ENCODE measurements around the gene LPAR3.

- TF ChIP-seq, protein P1, sequence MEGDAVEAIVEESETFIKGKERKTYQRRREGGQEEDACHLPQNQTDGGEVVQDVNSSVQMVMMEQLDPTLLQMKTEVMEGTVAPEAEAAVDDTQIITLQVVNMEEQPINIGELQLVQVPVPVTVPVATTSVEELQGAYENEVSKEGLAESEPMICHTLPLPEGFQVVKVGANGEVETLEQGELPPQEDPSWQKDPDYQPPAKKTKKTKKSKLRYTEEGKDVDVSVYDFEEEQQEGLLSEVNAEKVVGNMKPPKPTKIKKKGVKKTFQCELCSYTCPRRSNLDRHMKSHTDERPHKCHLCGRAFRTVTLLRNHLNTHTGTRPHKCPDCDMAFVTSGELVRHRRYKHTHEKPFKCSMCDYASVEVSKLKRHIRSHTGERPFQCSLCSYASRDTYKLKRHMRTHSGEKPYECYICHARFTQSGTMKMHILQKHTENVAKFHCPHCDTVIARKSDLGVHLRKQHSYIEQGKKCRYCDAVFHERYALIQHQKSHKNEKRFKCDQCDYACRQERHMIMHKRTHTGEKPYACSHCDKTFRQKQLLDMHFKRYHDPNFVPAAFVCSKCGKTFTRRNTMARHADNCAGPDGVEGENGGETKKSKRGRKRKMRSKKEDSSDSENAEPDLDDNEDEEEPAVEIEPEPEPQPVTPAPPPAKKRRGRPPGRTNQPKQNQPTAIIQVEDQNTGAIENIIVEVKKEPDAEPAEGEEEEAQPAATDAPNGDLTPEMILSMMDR (IDR thresholded peaks at IDR 0.05) = no peak
- TF ChIP-seq EZH2phosphoT487 (IDR thresholded peaks at IDR 0.05) (no peak), EZH2 (IDR thresholded peaks at IDR 0.05) (no peak)
These were observed 90.3 kb downstream of the LPAR3 start for GRCh38 chr1:84802567-84803232.
